Glomerular endothelial cell (primary cell): Measurements from ENCODE around the gene MOGAT2. TPM values are rescaled to one million over a fixed set of nuclear protein-coding genes. Genes with fewer than 3 reads are reported as not detected.
"Not testable (repeated sequence)": the region's sequence is repeated elsewhere in the genome, so short reads cannot be mapped to it uniquely, and the experiment has no call there.

Source experiments
- DNase-seq: peaks from one replicate; pipeline ENCODE4 v3.0.0-alpha.2; 2011; ENCODE audit warnings: low read depth, low spot score; ENCODE audit errors: extremely low read depth
- total RNA-seq: library from RNA; depleted of rRNA; stranded (reverse); fragments of >200 nt; gene quantifications from 2 replicates; pipeline ENCODE4 v1.2.3, GENCODE V29; 2015

The MOGAT2 gene
- total RNA-seq, 1 donor from 2014 or later = not detected

GRCh38 chr11:75718419-75719339 lies 1.0 kb downstream of the MOGAT2 start:
- no peak for DNase-seq

GRCh38 chr11:75719340-75720239 lies 2.0 kb downstream of the MOGAT2 start:
- no peak for DNase-seq

- no peak for DNase-seq
These were observed 3.0 kb downstream of the MOGAT2 start for GRCh38 chr11:75720639-75721038.

GRCh38 chr11:75721852-75722668 lies 4.4 kb downstream of the MOGAT2 start:
- DNase-seq = no peak

- DNase-seq = no peak
These were observed 5.0 kb downstream of the MOGAT2 start for GRCh38 chr11:75722669-75723042.

GRCh38 chr11:75725547-75726320 lies 8.1 kb downstream of the MOGAT2 start:
- no peak for DNase-seq

- no peak for DNase-seq
These were observed 11.4 kb downstream of the MOGAT2 start for GRCh38 chr11:75728992-75729391.

- no peak for DNase-seq
These were observed 13.5 kb downstream of the MOGAT2 start for GRCh38 chr11:75731095-75731494.

GRCh38 chr11:75733071-75733430 lies 15.4 kb downstream of the MOGAT2 start:
- DNase-seq = no peak

- DNase-seq = no peak
These were observed 15.9 kb downstream of the MOGAT2 start for GRCh38 chr11:75733431-75734107.

GRCh38 chr11:75734491-75735180 lies 17.0 kb downstream of the MOGAT2 start:
- no peak for DNase-seq

- no peak for DNase-seq
These were observed 17.7 kb downstream of the MOGAT2 start for GRCh38 chr11:75735181-75735845.

- DNase-seq = no peak
These were observed 19.7 kb downstream of the MOGAT2 start for GRCh38 chr11:75737314-75737713.

- DNase-seq = no peak
These were observed 23.0 kb downstream of the MOGAT2 start for GRCh38 chr11:75740681-75741080.

GRCh38 chr11:75743159-75743558 lies 25.5 kb downstream of the MOGAT2 start:
- DNase-seq = not testable (repeated sequence)

GRCh38 chr11:75743711-75744563 lies 26.3 kb downstream of the MOGAT2 start:
- DNase-seq = no peak

- DNase-seq = no peak
These were observed 28.2 kb downstream of the MOGAT2 start for GRCh38 chr11:75745807-75746206.
